Measurements from ENCODE around the gene ITGB2. TPM values are rescaled to one million over a fixed set of nuclear protein-coding genes. Genes with fewer than 3 reads are reported as not detected.

Gene ITGB2
- total RNA-seq, 1 experiment from 2014 or later = 1.4 TPM

GRCh38 chr21:44949161-44949778 is 28.6 kb upstream of the ITGB2 start:
- peak; percentile 76 for DNase-seq
- Histone ChIP-seq H3K4me3 (ENCODE audit: insufficient read depth, low read depth, low read length) (no peak overlapping the region), H3K27me3 (ENCODE audit: control insufficient read depth, insufficient read depth, low read length) (no peaks in the 10 kb centered on the region), H3K36me3 (replicated peaks; ENCODE audit: control insufficient read depth, insufficient read depth, low read length) (peaks cover 12% of the 10 kb centered on the region)

DNA sequence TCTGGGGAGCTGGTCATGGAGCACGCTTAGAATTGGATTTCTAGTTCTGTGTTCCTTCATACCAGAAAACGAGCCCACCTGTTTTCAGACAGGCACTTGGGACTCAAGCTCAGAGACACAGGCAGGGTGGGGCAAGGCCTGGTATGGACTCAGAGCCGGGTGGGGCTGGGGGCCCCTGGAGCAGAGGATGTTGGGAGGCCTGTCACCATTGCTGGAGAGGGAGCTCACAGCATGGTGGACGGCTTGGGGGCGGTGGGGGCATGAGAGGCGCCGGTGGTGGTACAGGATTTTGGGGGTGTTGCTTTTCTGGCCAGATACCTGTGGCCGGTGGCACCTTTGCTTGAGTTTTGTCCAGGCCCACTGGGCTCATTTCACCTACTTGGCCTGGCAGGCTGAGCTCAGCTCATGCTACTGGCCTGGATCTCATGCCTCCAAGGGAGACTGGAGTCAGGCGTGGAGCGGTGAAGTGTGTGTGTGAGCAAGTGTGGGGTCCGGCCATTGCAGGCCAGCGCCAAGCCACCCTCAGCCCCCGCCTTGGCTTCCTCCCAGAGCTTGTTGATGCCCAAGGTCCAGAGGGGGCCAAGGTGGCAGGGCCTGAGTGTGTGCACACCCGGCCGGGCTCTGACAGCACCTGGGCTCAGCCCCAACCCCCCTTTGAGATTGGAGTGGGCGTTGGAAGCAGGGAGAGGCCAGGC is 27.9 kb upstream of the ITGB2 start:
- Histone ChIP-seq H3K36me3 (replicated peaks; ENCODE audit: control insufficient read depth, insufficient read depth, low read length) (peaks cover 19% of the 10 kb centered on the region), H3K4me3 (ENCODE audit: insufficient read depth, low read depth, low read length) (no peak overlapping the region), H3K27me3 (ENCODE audit: control insufficient read depth, insufficient read depth, low read length) (no peaks in the 10 kb centered on the region)
- no peak for DNase-seq

- Histone ChIP-seq H3K4me3 (ENCODE audit: insufficient read depth, low read depth, low read length) (no peak overlapping the region), H3K27me3 (ENCODE audit: control insufficient read depth, insufficient read depth, low read length) (no peaks in the 10 kb centered on the region), H3K36me3 (replicated peaks; ENCODE audit: control insufficient read depth, insufficient read depth, low read length) (peaks cover 23% of the 10 kb centered on the region)
- no peak for DNase-seq
These were observed 27.2 kb upstream of the ITGB2 start for GRCh38 chr21:44947930-44948331.

GRCh38 chr21:44947111-44947929 is 26.6 kb upstream of the ITGB2 start:
- DNase-seq = peak; percentile 54
- Histone ChIP-seq H3K36me3 (replicated peaks; ENCODE audit: control insufficient read depth, insufficient read depth, low read length) (peaks cover 24% of the 10 kb centered on the region), H3K27me3 (ENCODE audit: control insufficient read depth, insufficient read depth, low read length) (no peaks in the 10 kb centered on the region), H3K4me3 (ENCODE audit: insufficient read depth, low read depth, low read length) (no peak overlapping the region)

- no peaks in the 10 kb centered on the region for H3K27me3 ChIP-seq (ENCODE audit: control insufficient read depth, insufficient read depth, low read length)
- DNase-seq = no peak
- no peak overlapping the region for H3K4me3 ChIP-seq (ENCODE audit: insufficient read depth, low read depth, low read length)
- H3K36me3 ChIP-seq (replicated peaks; ENCODE audit: control insufficient read depth, insufficient read depth, low read length) = peaks cover 22% of the 10 kb centered on the region
These were observed 25.7 kb upstream of the ITGB2 start for GRCh38 chr21:44946254-44947041.

GRCh38 chr21:44944596-44944995 is 23.9 kb upstream of the ITGB2 start:
- H3K4me3 ChIP-seq (ENCODE audit: insufficient read depth, low read depth, low read length) = no peak overlapping the region
- peaks cover 21% of the 10 kb centered on the region for H3K36me3 ChIP-seq (replicated peaks; ENCODE audit: control insufficient read depth, insufficient read depth, low read length)
- DNase-seq = no peak
- H3K27me3 ChIP-seq (ENCODE audit: control insufficient read depth, insufficient read depth, low read length) = no peaks in the 10 kb centered on the region

DNA sequence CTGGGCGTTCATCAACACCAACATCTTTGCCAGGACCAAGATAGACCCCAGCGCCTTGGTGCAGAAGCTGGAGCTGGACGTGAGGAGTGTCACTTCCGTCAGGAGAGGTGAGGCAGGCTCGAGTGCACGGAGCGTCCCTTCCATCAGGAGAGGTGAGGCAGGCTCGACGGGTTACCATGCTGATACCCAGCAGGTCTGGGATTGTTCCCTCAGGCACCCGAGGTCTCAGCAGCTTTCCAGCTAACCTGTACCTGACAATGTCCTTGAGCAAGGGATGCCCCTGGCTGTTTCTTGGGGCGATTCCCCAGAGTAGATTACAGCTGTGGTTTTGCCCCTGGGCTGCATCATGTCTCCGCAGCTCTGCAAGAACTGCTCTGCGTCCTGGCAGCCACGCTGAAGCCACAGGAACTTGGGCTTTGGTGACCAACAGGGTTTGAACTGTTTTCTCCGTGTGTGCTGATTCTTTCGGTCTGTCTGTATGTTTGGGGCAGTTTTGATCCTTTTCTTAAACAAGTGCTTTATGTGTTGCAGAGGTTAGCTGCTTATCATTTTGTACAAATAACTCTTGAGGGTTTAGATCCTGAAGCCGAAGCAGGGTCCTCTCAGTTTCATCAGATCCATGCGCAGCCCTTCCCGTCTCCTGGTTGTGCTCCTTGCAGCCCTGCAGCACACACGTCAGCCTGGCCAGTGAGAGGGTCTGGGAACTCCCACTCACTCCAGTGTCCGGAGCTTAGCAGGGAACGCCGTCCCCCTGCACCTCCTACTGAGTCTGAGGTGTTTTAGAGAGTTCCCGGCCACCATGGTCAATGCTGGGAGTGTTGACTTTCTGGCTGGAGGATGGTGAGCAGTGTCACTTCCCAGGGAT is 23.2 kb upstream of the ITGB2 start:
- Histone ChIP-seq H3K4me3 (ENCODE audit: insufficient read depth, low read depth, low read length) (no peak overlapping the region), H3K36me3 (replicated peaks; ENCODE audit: control insufficient read depth, insufficient read depth, low read length) (peaks cover 21% of the 10 kb centered on the region)
- no peak for DNase-seq

GRCh38 chr21:44943005-44943685 is 22.4 kb upstream of the ITGB2 start:
- H3K27me3 ChIP-seq (ENCODE audit: control insufficient read depth, insufficient read depth, low read length) = no peaks in the 10 kb centered on the region
- no peak overlapping the region for H3K4me3 ChIP-seq (ENCODE audit: insufficient read depth, low read depth, low read length)
- H3K36me3 ChIP-seq (replicated peaks; ENCODE audit: control insufficient read depth, insufficient read depth, low read length) = peaks cover 21% of the 10 kb centered on the region
- DNase-seq = no peak

More for the DNA sequence above, 23.2 kb upstream of the ITGB2 start:
- H3K27me3 ChIP-seq (ENCODE audit: control insufficient read depth, insufficient read depth, low read length) = no peaks in the 10 kb centered on the region

GRCh38 chr21:44942566-44942965 is 21.9 kb upstream of the ITGB2 start:
- no peak for DNase-seq
- peaks cover 21% of the 10 kb centered on the region for H3K36me3 ChIP-seq (replicated peaks; ENCODE audit: control insufficient read depth, insufficient read depth, low read length)
- no peak overlapping the region for H3K4me3 ChIP-seq (ENCODE audit: insufficient read depth, low read depth, low read length)
- H3K27me3 ChIP-seq (ENCODE audit: control insufficient read depth, insufficient read depth, low read length) = no peaks in the 10 kb centered on the region

DNA sequence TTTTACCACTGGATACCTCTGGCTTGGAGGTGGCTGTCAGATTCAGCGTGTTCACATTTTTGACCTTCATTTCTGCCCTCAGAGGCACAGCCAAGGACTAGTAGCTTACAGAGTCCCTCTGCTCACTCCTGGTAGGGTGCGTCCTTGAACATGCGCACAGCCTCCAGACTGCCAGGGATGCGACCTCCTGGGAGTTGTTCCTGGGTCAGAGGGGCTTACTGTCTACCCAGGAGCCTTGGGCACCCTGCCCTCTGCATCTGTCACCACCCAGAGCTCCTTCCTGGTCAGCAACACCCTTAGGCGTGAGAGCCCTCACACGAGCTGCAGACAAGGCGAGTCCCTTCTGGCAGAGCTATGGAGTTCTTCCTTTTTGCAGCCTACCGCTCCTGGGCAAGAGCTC is 20.9 kb upstream of the ITGB2 start:
- H3K36me3 ChIP-seq (replicated peaks; ENCODE audit: control insufficient read depth, insufficient read depth, low read length) = peaks cover 20% of the 10 kb centered on the region
- H3K4me3 ChIP-seq (ENCODE audit: insufficient read depth, low read depth, low read length) = no peak overlapping the region
- no peaks in the 10 kb centered on the region for H3K27me3 ChIP-seq (ENCODE audit: control insufficient read depth, insufficient read depth, low read length)
- DNase-seq = no peak

GRCh38 chr21:44940116-44940631 is 19.5 kb upstream of the ITGB2 start:
- peaks cover 19% of the 10 kb centered on the region for H3K36me3 ChIP-seq (replicated peaks; ENCODE audit: control insufficient read depth, insufficient read depth, low read length)
- H3K4me3 ChIP-seq (ENCODE audit: insufficient read depth, low read depth, low read length) = peak overlapping the region; percentile 96
- DNase-seq = no peak
- H3K27me3 ChIP-seq (ENCODE audit: control insufficient read depth, insufficient read depth, low read length) = peaks cover 2% of the 10 kb centered on the region; the same call in 1 of the 2 replicates

- DNase-seq = peak; percentile 98
- peak within 1 kb of the TSS; percentile 96 for H3K4me3 ChIP-seq (ENCODE audit: insufficient read depth, low read depth, low read length)
- H3K36me3 ChIP-seq (replicated peaks; ENCODE audit: control insufficient read depth, insufficient read depth, low read length) = peaks cover 15% of the 10 kb centered on the region
These were observed 18.9 kb upstream of the ITGB2 start, which contains the start of gene SLX9 for GRCh38 chr21:44939532-44940115. TSS of gene SLX9 (plus strand) at chr21:44940029. CDS start at chr21:44940058, 29 bp downstream.

More at GRCh38 chr21:44939532-44940115, 18.9 kb upstream of the ITGB2 start, which contains the start of gene SLX9:
- peaks cover 3% of the 10 kb centered on the region; the same call in 1 of the 2 replicates for H3K27me3 ChIP-seq (ENCODE audit: control insufficient read depth, insufficient read depth, low read length)
